GM19395 (cell line): ENCODE data around the gene CEP126.
A peak's percentile ranks its signal among the peaks of the same experiment; 100 is the strongest.

Experiments used
- ATAC-seq: cut with Tn5 transposase; IDR thresholded peaks from one replicate; pipeline ENCODE4 v1.9.1; 2021; ENCODE audit warnings: mild to moderate bottlenecking, moderate library complexity; ENCODE audit not compliant: unreplicated experiment

The CEP126 gene

DNA sequence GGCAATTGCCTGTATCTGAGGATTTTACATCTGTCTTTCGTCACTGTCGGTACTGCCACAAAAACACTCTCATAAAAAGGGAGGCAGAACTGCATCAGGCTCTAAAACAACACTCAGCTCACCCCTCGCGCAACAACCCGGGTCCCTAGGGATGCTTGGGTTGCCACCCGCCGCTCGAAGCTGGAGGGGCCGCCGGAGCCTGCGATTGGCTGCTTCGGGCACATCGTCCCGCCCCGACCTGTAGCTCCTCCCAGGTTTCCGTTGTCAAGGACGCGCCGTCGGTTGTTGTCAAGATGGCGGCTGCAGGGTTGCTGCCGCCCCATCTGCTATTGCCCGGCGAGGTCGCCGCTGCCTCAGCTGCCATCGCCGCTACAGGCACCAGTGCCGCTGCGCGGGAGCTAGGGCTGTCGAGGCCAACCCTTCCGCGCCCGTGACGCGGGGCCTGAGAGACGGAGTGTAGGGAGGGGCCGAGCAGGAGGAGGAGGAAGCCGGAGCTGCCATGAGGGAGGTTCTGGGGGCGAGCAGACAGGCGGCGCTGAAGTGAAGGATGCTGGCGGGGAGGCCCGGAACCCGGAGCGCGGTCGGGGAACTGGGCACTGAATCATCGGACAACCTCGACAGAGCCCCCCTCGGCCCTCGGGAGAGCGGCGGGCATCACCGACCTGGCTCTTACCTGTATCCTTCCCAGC is at the start of gene CEP126:
Gene CEP126 (plus strand): TSS at position 273 of the 689 bp plus-strand sequence. CDS start 275 bp downstream, at position 548.
- peak; percentile 100 for ATAC-seq

- no peak for ATAC-seq
Observed at GRCh38 chr11:101866619-101867491, 48.0 kb upstream of the CEP126 start.

DNA sequence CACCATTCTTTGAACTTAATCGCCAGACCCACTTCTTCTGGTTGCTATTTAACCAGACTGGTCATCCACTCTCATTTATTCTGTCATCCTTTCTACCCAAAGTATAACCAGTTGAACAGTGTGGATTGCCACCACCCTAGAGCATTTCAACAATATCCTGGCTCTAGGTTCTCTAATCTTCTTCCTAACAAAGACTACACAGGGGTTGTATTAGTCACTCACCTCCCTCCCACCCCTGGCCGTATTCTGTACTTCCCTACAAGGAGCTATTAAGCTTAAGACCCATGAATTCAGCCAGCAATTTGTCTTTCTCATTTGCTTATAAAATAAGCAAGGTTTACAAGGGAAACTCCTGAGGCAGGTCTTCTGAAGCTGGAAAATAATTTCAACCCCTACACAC is 46.9 kb upstream of the CEP126 start:
- ATAC-seq, result no peak

DNA sequence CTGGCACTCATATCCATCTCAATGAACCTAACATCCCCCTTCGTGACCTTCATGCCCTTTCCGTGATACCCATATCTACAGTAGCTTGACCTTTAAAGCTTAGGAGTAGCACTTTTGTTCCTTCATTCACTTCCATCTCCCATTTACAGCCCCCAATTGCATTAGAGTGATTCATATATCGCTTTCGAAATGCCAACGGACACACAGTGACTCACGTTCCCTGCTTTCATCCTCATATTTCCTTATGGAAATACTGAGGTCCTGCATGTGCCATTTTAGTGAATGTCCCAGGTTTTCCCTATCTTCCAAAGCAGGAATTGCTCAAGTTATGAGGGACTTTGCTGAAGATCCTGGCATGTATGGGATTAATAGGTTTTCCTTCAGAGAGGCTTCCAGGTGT is 44.3 kb upstream of the CEP126 start:
- no peak for ATAC-seq

- no peak for ATAC-seq
Observed at GRCh38 chr11:101872171-101872882, 42.5 kb upstream of the CEP126 start.

GRCh38 chr11:101880222-101880621 is 34.6 kb upstream of the CEP126 start:
- peak; percentile 50 for ATAC-seq

DNA sequence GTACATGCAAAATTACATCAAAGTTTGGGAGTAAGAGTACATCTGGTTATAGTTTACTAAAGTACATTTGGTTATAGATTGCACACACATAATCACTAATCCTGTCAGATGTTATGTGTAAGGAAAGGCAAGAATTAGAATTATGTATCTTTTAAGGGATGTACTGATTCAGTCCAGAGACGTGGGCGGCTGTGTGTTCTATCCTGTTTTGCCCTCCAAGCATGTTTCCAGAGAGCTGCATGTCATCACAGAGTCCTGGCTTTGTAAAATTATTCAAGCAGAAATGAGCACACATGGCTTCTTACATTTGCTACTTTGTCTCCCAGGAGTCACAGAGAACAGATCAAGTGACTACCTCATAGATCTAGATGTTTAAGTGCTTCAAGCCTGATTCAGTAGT is 33.2 kb upstream of the CEP126 start:
- ATAC-seq, result no peak

GRCh38 chr11:101885631-101886030 is 29.2 kb upstream of the CEP126 start:
- no peak for ATAC-seq

DNA sequence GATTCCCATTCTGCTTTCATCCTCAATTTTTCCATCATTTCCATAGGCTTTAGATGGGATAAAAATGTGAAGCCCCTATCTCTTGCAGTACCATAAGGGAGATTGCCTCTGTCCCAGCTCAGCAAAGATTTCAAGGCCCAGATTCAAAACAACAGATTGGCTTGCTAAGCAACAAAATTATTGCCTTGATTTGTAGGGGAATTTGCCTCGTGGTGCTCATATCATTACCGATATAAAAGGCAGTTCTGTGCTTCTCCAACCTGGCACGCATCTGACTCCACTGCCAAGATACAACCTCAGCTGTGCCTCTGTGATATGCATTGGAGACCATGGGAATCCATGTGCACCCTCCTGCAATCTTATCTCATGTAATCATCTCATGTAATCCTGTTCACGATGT is 25.0 kb upstream of the CEP126 start:
- ATAC-seq, result no peak

DNA sequence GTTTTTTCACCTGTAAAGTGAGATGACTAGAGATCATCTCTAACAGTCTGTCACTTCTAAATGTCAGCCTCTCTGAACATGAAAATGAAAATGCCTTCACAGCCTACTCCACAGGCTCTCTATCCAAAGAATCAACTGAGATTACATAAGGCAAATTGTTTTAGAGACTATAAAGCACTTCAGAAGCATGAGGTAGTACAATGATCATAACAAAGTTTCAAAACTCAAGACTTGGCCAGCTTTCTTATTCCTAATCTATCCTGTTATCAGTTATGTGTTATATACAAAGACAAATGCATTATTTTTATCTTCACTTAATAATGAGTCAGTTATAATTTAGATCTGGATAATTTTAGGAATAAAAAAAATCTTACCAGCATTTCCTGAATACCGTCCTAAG is 20.3 kb upstream of the CEP126 start:
- ATAC-seq, result no peak

DNA sequence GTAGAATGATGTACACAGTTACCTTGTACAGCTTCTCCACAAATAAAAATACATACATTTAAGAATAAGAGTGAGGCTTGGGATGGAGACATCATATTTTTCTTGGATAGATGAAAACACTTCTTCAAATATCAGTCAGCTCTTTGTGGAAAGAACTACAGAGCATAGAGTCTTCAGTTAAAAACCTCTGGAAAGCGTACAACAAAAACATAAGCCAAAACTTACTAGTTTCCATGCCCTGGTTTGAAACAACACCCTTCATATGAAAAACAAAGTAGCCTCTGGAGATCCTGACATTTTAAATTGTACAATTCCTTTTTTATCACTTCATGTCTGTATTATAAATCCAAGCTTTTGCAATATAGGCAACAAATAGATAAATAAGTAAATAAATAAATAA is 7.0 kb upstream of the CEP126 start:
- ATAC-seq, result no peak

DNA sequence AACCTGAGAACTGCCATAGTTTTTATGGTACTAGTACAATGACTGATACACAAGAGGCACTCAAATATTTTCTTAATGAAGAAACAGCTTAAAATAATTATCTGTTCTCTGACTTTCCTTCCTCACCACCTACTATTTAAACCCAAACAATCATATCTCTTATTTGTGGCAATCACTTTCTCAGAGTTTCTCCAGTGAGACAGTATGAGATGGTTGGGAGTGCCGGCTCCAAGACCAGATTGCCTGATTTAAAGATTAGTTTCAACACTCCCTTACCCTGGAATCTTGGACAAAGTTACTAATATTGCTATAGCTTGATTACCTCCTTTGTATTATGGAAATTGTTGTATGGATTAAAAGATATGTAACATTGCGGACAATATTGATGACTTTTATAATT is 5.7 kb upstream of the CEP126 start:
- no peak for ATAC-seq

DNA sequence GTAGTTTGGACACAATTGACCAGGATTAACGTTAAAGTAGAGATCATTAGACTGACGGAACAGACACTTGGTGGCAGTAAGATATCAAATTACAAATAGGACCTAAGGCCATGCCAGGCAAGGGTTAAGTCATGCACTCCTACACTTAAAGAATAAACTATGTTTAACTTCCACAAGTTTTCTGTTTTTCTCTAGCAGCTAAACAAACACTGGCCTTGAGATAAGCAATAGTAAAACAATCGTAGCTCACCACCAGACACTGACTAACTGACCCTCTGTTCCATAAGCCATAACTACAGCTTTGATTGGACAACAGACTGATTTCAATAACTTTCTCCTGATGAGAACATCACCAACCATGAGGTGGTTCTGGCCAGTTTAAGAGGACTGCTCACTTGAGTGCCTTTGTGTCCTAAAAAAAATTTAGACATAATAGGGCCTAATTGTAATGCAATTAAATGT is 2.0 kb upstream of the CEP126 start:
- ATAC-seq, result no peak

DNA sequence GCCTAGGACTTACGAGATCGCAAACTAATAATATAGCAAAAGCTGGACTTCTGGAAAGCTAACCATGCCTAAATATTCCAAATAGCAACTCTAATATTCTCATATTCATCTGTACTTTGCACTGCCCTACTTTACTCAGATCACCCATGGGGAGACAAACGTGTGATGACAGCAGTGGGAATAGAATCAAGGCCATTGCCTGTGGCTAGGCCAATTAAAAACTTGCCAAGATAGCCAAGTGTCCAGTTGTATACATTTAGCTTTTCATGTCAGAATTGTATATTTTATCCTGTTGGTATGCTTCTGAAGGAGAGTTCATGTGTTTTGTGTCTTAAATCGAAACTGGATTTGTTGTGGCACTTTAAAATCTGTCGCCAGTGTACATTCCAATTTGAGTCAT is 1.2 kb upstream of the CEP126 start:
- ATAC-seq, result no peak

DNA sequence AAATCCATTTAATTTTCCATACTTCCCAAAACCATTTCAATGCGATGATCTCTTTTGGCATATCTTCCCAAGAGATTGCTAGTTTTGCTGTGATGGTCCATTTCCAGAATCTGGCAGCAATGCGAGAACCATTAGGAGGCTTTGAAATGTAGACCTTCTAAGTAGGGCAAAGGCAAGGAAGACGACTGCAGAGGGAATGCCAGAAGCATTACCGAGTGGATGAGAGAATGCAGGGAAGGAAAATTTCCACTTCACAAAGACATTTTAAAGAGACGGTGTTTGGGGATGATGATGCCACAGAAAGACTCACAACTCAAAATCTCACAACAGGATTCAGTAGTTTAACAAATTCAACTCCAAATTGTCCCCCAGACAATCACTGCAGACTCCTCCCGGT is 471 bp upstream of the CEP126 start:
- ATAC-seq, result no peak

GRCh38 chr11:101915791-101916291 is 1.0 kb downstream of the CEP126 start:
- ATAC-seq, result peak; percentile 50

DNA sequence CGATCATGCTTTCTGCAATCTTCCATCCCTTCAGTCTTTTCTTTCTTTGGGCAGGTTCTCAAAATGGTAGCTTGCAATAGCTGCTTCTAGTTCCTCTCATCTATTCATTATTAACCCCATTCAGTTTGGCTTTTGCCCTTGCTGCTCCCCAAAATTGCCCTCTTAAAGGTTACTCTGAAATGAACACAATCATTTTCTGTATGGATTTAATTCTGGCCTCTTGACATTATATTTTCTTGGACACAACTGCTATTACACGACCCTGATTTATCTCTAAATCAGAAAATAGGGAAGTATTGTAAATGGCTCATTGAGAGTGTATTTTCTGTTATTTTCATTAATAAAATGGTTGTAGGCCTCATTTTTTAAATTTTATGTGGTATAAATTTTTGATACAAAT is 1.6 kb downstream of the CEP126 start, which contains the start of gene ANGPTL5:
Gene ANGPTL5 (minus strand): TSS at position 101 of the 400 bp plus-strand sequence. CDS start 8,613 bp downstream, outside the sequence.
- no peak for ATAC-seq

- no peak for ATAC-seq
Observed at GRCh38 chr11:101917226-101917625, 2.4 kb downstream of the CEP126 start.

DNA sequence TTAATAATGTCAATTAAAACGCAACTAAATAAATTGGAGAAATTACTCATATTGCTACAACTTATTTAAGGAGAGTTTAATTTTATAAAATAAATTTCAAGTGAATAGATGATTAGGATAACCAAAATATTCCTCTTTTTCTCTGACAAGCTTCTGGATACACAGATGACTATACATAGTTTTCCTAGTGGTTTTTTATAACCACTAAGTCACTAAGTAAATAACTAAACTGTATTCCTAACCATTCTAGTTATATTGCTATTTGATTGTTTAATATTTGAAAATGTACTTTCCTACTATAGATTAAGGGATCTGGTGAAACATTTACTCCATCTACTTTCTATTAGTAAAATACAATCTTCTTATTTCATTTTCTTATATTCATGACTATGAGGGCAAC is 6.2 kb downstream of the CEP126 start:
- no peak for ATAC-seq

DNA sequence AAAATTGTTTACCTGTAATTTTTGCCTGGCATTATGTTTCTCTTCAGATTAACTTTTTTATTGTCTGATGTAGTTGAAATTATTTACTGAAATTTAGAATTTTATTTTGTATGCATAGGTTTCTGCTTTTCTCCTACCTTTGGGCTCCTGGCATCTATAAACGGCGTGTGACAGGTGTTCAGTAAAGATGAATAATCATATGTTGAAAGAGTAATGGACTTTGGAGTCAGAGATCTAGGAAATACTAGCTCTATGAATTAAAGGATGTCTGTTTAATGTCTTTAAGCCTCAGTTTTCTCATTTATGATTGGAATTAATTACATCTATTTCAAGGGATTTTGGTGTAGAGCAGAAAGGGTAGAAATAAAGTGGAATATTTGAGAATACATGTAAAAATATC is 8.7 kb downstream of the CEP126 start:
- ATAC-seq, result no peak

DNA sequence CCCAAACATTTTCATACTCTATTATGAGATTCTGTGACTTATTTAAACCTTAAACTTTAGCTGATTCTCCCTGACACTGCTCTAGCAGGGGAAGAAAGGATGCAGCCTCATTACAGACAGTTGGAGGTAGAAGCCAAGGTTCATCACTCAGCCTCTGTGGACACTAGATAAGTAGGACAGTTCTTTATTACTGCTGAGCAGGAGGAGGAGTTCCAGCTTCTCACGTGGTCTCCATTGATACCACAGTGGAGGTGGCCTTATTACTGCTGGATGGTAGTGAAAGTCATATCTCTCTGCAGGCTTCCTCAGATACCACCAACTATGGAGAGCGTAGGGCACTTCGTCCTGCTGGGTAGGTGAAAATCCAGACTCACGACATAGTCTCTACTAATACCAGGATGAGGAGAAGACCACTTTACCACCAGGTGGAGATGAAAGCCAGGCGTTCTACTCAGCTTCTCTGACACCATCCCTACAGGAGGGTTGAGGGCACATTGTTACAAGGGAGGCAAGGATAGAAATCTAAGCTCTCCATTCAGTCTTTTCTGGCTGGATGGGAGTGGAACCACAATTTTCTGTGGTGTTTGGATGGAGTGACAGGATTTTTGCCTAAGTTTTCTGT is 14.6 kb downstream of the CEP126 start:
- no peak for ATAC-seq
